HG03565 (cell line): ENCODE measurements around the gene DNAJB13.

ENCODE experiments used
- ATAC-seq: cut with Tn5 transposase; IDR thresholded peaks from one replicate; pipeline ENCODE4 v1.9.1; 2021; ENCODE audit warnings: mild to moderate bottlenecking, moderate library complexity; ENCODE audit not compliant: unreplicated experiment

DNAJB13 gene

DNA sequence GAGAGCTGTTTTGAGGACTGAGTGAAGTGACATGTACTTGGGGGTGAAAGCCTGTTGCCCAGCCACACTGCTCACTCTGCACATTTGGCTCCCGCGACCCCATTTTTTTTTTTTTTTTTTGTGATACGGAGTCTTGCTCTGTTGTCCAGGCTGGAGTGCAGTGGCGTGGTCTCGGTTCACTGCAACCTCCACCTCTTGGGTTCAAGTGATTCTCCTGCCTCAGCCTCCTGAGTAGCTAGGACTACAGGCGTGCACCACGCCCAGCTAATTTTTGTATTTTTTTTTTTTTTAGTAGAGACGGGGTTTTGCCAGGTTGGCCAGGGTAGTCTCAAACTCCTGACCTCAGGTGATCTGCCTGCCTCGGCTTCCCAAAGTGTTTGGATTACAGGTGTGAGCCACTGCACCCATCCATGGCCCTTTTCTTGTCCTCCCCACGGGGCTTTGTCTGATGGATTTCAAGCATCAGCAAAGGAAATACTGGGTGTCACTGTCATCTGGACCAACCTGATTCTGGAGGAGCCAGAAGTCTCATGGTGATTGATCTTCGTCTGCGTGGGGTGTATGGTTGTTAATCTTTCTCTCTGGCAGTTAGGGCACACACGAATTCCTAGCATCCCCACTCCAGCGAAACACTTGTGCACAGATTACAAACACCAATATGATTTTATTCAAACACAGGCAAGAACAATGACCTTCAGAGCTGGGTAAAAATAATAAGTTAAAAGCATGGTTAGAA is 61.4 kb downstream of the DNAJB13 start:
- no peak for ATAC-seq

- no peak for ATAC-seq
Observed at GRCh38 chr11:74013141-74013540, 62.3 kb downstream of the DNAJB13 start.

- ATAC-seq: no peak
Observed at GRCh38 chr11:74014880-74015279, 64.1 kb downstream of the DNAJB13 start.

DNA sequence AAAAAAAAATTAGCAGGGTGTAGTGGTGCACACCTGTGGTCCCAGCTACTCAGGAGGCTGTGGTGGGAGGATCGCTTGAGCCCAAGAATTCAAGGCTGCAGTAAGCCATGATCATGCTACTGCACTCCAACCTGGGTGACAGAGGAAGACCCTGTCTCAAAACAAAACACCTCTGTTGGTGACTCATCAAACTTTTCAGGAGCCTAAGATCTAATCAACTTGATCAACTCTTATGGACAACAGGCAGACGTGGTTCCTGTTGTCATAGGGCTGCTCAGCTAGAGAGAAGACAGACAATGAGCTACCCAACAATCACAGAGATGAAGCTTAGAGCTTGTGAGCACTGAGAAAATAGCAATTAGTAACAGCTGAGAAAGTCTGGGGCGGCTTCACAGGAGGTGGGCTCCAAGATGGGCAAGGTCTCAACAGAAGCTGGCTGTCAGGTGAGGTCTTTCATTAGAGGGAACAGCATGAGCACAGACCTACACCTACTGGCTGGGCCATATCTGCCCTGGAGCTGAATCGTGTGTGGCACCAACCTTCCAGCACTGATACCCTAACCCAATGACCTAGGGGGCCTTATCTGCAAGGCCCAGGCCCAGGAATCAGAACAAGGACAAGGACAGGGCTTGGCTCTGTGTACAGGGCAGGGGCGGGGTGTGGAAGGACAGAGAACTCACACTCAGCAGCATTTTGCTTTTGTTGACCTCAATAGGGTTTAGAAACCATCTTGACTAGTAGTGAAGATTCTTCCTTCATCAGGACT is 65.3 kb downstream of the DNAJB13 start:
- no peak for ATAC-seq

DNA sequence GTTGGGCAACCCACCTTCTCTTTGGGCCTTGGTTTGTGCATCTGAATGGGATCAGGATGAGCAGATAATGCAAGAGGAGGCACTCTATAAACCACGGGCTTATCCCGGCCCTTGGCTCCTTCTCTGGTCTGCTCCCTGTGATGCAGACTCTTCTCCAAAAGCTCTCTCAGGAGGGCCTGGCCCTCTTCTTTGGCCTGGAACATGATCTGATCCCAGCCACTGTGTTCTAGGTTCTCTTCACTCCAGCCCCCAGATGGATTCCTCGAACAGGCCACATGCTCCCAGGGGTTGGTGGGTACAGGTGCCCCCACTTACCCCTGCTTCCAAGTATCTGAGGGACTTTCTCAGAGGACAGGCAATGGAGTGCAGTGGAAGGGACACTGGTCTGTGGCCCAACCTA is 66.8 kb downstream of the DNAJB13 start:
- ATAC-seq: no peak

DNA sequence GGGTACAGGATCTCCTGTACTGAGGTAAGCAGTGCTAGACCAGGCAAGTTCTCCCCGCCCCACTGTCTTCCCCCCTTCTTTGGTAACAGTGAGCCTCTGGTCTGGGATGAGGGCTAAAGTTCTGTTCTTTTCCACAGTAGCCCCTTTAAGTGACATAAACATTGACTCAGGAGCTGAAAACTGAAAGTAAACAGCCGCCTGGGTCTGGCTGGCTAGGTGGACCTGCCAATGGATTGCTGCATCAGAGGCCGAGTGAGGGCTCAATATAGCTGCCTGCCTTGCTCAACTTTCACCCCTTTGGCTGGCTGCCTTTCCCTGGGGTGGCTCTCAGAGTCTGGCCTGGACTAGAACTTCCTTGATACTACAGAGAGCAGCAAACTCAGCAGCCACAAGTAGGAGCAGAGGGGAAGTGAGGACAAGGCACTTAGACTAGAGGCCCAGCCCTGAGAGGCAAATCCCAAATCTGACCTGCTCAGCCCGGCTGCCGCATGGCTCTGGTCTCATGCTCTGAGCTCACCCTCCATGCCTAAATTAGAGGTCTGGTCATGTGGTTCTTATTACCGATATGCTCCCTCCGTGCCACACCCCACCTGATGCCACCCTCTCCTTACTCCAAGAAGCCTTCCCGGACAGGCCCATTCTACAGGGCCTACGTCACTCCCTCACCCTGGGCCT is 67.6 kb downstream of the DNAJB13 start:
- no peak for ATAC-seq

GRCh38 chr11:74019104-74019738 is 68.4 kb downstream of the DNAJB13 start:
- ATAC-seq: no peak

- no peak for ATAC-seq
Observed at GRCh38 chr11:74019860-74020259, 69.0 kb downstream of the DNAJB13 start.
